Thoracic aorta (tissue), 2 donors: ENCODE measurements around the gene AVEN. TPM values are rescaled to one million over a fixed set of nuclear protein-coding genes. Genes with fewer than 3 reads are reported as not detected.

Source experiments
- ATAC-seq: fragments of 150-250 bp; one replicate; pipeline ENCODE4 v1.8.0; 2017; ENCODE audit warnings: low read depth; ENCODE audit not compliant: insufficient number of reproducible peaks, low FRiP score
- DNase-seq: peaks from one replicate; pipeline ENCODE4 v3.0.0-alpha.2; 2020; ENCODE audit warnings: low spot score
- H3K27ac ChIP-seq, 2 donors: fragments of 200-600 bp; sonication (generic); 1 replicate in 1 of 2; 2 replicates in 1 of 2; pipeline ENCODE4 v1.5.1; 2016; ENCODE audit warnings: mild to moderate bottlenecking in 2 of 2, moderate library complexity in 2 of 2
- H3K27me3 ChIP-seq: fragments of 200-600 bp; sonication (generic); replicated peaks from 2 replicates; pipeline ENCODE4 v1.6.0; 2016; ENCODE audit warnings: mild to moderate bottlenecking; ENCODE audit not compliant: insufficient read depth
- H3K36me3 ChIP-seq: fragments of 200-600 bp; sonication (generic); one replicate; pipeline ENCODE4 v1.5.1; 2016
- H3K4me1 ChIP-seq, 2 donors: fragments of 200-600 bp; sonication (generic); 1 replicate in 1 of 2; 2 replicates in 1 of 2; pipeline versions ENCODE4 v1.5.1 to v1.6.0; 2016; ENCODE audit warnings: low read depth in 2 of 2, mild to moderate bottlenecking in 1 of 2; ENCODE audit not compliant: control insufficient read depth in 1 of 2
- H3K4me3 ChIP-seq: fragments of 200-600 bp; sonication (generic); 2 replicates; pipeline ENCODE4 v1.5.1; 2016; ENCODE audit warnings: mild to moderate bottlenecking
- H3K9me3 ChIP-seq: fragments of 200-600 bp; sonication (generic); 2 replicates; pipeline ENCODE4 v1.5.1; 2016
- total RNA-seq, 2 donors: library from RNA; depleted of rRNA; stranded (reverse); fragments of >200 nt; gene quantifications; one replicate each; pipeline versions ENCODE4 v1.1.0 to v1.2.3, GENCODE V29; 2016
- TF ChIP-seq, protein P1 (sequence below): fragments of 200-600 bp; sonication (generic); IDR thresholded peaks from one replicate; pipeline ENCODE4 v1.5.1; 2019; ENCODE audit warnings: antibody characterized with exemption

AVEN gene
- total RNA-seq, 2 donors from 2014 or later: 26.5 to 29.0 TPM

DNA sequence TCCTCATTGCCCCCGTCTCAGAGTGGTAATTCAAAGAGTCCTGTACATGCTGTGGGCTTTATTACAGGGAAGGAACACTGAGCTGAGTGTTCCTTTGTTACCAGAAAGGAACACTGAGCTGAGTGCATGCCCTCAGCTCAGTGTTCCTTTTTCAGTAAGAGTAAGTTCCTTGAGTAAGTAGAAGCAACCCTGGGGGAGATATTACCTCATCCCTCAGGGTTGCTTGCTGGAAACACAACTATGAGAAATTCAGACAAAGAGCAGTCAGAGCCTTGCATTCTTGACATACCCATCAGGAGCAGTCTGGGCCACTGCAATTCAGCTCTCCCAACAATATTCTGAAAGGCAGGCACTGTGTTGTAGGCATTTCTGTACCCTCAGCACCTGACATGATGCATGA is 53.7 kb downstream of the AVEN start:
- ATAC-seq (peak; percentile 45), DNase-seq (no peak)
- H3K4me1 ChIP-seq: peaks cover 13 to 26% of the 10 kb centered on the region in 2 donors
- H3K27me3 ChIP-seq: no peaks in the 10 kb centered on the region
- peak overlapping the region in 1 of 2 donors; percentile 61 for H3K27ac ChIP-seq
- TF ChIP-seq, protein P1, sequence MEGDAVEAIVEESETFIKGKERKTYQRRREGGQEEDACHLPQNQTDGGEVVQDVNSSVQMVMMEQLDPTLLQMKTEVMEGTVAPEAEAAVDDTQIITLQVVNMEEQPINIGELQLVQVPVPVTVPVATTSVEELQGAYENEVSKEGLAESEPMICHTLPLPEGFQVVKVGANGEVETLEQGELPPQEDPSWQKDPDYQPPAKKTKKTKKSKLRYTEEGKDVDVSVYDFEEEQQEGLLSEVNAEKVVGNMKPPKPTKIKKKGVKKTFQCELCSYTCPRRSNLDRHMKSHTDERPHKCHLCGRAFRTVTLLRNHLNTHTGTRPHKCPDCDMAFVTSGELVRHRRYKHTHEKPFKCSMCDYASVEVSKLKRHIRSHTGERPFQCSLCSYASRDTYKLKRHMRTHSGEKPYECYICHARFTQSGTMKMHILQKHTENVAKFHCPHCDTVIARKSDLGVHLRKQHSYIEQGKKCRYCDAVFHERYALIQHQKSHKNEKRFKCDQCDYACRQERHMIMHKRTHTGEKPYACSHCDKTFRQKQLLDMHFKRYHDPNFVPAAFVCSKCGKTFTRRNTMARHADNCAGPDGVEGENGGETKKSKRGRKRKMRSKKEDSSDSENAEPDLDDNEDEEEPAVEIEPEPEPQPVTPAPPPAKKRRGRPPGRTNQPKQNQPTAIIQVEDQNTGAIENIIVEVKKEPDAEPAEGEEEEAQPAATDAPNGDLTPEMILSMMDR: no peak
- no peak overlapping the region for H3K4me3 ChIP-seq
- no peaks in the 10 kb centered on the region for H3K9me3 ChIP-seq
- H3K36me3 ChIP-seq: no peaks in the 10 kb centered on the region

DNA sequence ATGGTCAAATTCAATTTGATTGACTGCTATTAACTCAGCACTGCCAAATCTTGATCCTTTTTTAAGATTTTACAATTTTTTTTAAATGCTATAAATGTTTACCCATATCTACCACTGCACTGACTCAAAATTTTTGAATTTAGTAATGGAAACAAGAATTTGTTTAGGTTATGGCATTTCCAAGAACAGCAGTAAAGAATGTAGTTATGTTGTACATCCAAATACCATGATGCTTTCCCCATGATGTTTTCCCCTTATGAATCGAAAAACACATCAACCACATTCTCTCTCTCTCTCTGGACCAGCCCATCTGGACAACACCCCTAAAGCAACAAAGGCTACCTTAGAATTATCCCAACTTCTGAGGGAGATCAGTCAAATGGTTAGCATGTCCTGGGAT is 56.5 kb downstream of the AVEN start:
- Histone ChIP-seq H3K9me3 (no peaks in the 10 kb centered on the region), H3K36me3 (no peaks in the 10 kb centered on the region), H3K27me3 (no peaks in the 10 kb centered on the region), H3K27ac (no peak overlapping the region), H3K4me1 (peaks cover 13 to 27% of the 10 kb centered on the region in 2 donors), H3K4me3 (no peak overlapping the region)
- ATAC-seq: no peak
- DNase-seq: no peak
- TF ChIP-seq, protein P1: no peak

DNA sequence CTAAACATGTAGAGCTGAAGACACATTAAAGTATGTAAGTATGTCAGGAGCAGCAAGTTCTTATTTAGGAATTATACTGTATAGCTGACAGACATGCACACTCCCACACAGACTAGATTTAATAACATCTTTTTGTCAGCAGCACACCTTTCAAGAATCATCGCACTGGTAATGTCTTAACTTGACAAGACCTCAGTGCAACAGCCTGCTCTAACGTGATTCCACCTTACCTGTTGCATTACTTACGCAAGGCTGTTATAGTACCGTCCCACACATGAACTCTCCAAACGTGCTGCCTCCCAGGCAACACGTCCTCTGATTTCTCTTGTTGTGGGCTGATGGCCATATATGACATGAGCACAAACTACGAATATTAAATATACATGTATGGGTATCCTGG is 58.8 kb downstream of the AVEN start:
- Histone ChIP-seq H3K27me3 (no peaks in the 10 kb centered on the region), H3K4me1 (peaks cover 7 to 20% of the 10 kb centered on the region in 2 donors), H3K36me3 (no peaks in the 10 kb centered on the region), H3K9me3 (no peaks in the 10 kb centered on the region), H3K4me3 (no peak overlapping the region), H3K27ac (no peak overlapping the region)
- TF ChIP-seq, protein P1: no peak
- ATAC-seq (no peak), DNase-seq (no peak)

DNA sequence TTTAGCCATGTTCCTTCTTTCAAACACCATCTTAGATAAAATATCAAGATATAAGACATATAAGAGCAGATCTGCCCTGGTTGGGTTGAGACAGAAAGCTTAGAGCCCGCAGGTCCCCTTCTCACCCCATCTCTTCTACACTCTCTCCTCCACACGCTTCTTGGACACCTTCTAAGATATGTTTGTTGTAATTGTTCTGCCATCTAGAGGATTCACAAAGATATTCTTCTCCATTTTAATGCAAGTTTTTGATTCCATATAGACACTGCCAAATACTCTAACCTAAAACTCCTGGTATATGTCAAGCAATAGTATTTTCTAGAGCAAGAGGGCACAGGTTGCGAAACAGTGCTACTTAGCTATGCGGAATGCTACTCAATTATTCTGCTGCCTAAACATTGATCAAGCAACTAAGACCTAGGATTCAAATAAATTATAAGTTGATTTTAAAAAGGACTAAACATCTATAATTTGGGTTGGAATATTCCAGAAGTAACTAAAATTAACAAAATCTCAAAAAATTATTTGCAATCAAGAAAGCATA is 63.9 kb downstream of the AVEN start:
- H3K36me3 ChIP-seq: no peaks in the 10 kb centered on the region
- H3K9me3 ChIP-seq: no peaks in the 10 kb centered on the region
- DNase-seq: no peak

DNA sequence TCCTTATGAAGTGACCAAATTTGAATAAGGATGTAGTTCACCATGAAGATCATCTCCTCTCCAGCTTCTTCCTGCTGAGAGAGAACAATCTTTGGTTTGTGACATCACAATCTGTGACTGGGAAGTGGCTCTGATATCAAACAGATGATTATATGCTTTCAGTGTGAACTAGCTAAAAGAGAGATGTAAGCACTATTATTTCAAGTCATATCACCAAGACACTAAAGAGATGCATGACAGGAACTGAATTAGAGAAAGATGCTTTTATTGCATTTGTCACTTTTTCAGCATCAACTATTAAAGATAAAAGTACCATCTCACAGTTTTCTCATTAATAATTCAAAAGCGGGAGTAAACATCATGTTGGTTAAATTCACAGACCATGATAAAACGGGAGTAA is 67.2 kb downstream of the AVEN start:
- no peaks in the 10 kb centered on the region for H3K36me3 ChIP-seq
- no peaks in the 10 kb centered on the region for H3K4me1 ChIP-seq
- DNase-seq (no peak), ATAC-seq (no peak)
- H3K4me3 ChIP-seq: no peak overlapping the region
- H3K9me3 ChIP-seq: no peaks in the 10 kb centered on the region
- H3K27ac ChIP-seq: no peak overlapping the region
- TF ChIP-seq, protein P1: no peak
- no peaks in the 10 kb centered on the region for H3K27me3 ChIP-seq

More for the DNA sequence above, 63.9 kb downstream of the AVEN start:
- no peak overlapping the region for H3K4me3 ChIP-seq
- no peak for ATAC-seq
- H3K27me3 ChIP-seq: no peaks in the 10 kb centered on the region
- no peak overlapping the region for H3K27ac ChIP-seq
- H3K4me1 ChIP-seq: no peaks in the 10 kb centered on the region
- TF ChIP-seq, protein P1: no peak
